Measurements from ENCODE around the gene MBTPS2.

MBTPS2 gene

GRCh38 chrX:21911481-21911880, 72.1 kb downstream of the MBTPS2 start:
- no peak for TF ChIP-seq CTCF (IDR thresholded peaks at IDR 0.05; ENCODE audit: insufficient read depth, missing control alignments)
- FAIRE-seq (no peak), DNase-seq (ENCODE audit: insufficient read length, low spot score) (no peak)

GRCh38 chrX:21912220-21912619, 72.8 kb downstream of the MBTPS2 start:
- no peak for TF ChIP-seq CTCF (IDR thresholded peaks at IDR 0.05; ENCODE audit: insufficient read depth, missing control alignments)
- FAIRE-seq (no peak), DNase-seq (ENCODE audit: insufficient read length, low spot score) (no peak)

- no peak for DNase-seq (ENCODE audit: insufficient read length, low spot score)
- no peak for FAIRE-seq
- TF ChIP-seq CTCF (IDR thresholded peaks at IDR 0.05; ENCODE audit: insufficient read depth, missing control alignments), result no peak
These were observed 73.6 kb downstream of the MBTPS2 start for GRCh38 chrX:21912989-21913388.

GRCh38 chrX:21926116-21926515, 86.7 kb downstream of the MBTPS2 start:
- TF ChIP-seq CTCF (IDR thresholded peaks at IDR 0.05; ENCODE audit: insufficient read depth, missing control alignments), result no peak
- no peak for DNase-seq (ENCODE audit: insufficient read length, low spot score)

GRCh38 chrX:21926527-21927278, 87.3 kb downstream of the MBTPS2 start:
- no peak for DNase-seq (ENCODE audit: insufficient read length, low spot score)
- TF ChIP-seq CTCF (IDR thresholded peaks at IDR 0.05; ENCODE audit: insufficient read depth, missing control alignments), result no peak
- FAIRE-seq, result no peak

More at GRCh38 chrX:21926116-21926515, 86.7 kb downstream of the MBTPS2 start:
- FAIRE-seq, result no peak

GRCh38 chrX:21929209-21929608, 89.8 kb downstream of the MBTPS2 start:
- TF ChIP-seq CTCF (IDR thresholded peaks at IDR 0.05; ENCODE audit: insufficient read depth, missing control alignments), result no peak
- DNase-seq (ENCODE audit: insufficient read length, low spot score), result no peak
- FAIRE-seq, result no peak

- TF ChIP-seq CTCF (IDR thresholded peaks at IDR 0.05; ENCODE audit: insufficient read depth, missing control alignments), result no peak
- FAIRE-seq (no peak), DNase-seq (ENCODE audit: insufficient read length, low spot score) (no peak)
These were observed 91.6 kb downstream of the MBTPS2 start for GRCh38 chrX:21930986-21931385.

Measured in D721Med (cell line).